ENCODE data around the gene DCHS2.

- TF ChIP-seq, protein P1, sequence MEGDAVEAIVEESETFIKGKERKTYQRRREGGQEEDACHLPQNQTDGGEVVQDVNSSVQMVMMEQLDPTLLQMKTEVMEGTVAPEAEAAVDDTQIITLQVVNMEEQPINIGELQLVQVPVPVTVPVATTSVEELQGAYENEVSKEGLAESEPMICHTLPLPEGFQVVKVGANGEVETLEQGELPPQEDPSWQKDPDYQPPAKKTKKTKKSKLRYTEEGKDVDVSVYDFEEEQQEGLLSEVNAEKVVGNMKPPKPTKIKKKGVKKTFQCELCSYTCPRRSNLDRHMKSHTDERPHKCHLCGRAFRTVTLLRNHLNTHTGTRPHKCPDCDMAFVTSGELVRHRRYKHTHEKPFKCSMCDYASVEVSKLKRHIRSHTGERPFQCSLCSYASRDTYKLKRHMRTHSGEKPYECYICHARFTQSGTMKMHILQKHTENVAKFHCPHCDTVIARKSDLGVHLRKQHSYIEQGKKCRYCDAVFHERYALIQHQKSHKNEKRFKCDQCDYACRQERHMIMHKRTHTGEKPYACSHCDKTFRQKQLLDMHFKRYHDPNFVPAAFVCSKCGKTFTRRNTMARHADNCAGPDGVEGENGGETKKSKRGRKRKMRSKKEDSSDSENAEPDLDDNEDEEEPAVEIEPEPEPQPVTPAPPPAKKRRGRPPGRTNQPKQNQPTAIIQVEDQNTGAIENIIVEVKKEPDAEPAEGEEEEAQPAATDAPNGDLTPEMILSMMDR (IDR thresholded peaks at IDR 0.05; ENCODE audit: poor library complexity): no peak
- no peak for TF ChIP-seq EZH2 (IDR thresholded peaks at IDR 0.05; ENCODE audit: borderline replicate concordance)
Measured at GRCh38 chr4:154183264-154183663, 308.3 kb downstream of the DCHS2 start.
